A549 (cell line): Measurements from ENCODE around the gene KDM8. TPM values are rescaled to one million over a fixed set of nuclear protein-coding genes. Genes with fewer than 3 reads are reported as not detected.

Experiments
- ATAC-seq, 2 experiments: fragments of 200-7000 bp in 1 of 2; fragments of >200 bp in 1 of 2; cut with Nextera tagmentation in 1 of 2; cut with Tn5 transposase in 1 of 2; 3 replicates each; pipeline versions ENCODE4 v1.8.0 to v1.9.1; 2018 to 2020; ENCODE audit warnings: mild to moderate bottlenecking in 1 of 2, moderate library complexity in 1 of 2
- CTCF ChIA-PET: fragments of 300-600 bp; sonication (Branson Sonifier 250); formaldehyde crosslinking; extraction: SDS; loops from one replicate; lab custom pipeline; 2021; ENCODE audit warnings: antibody characterized with exemption, inconsistent platforms; lab: Yijun Ruan, JAX
- POLR2A ChIA-PET: fragments of 350-600 bp; formaldehyde crosslinking; extraction: SDS; loops from one replicate; lab custom pipeline; 2021; ENCODE audit warnings: antibody characterized with exemption, inconsistent platforms; lab: Yijun Ruan, JAX
- DNase-seq, 2 experiments: peaks; one replicate each; pipeline versions ENCODE4 v3.0.0 to v3.0.0-alpha.2; 2011 to 2016; ENCODE audit warnings: low read depth in 1 of 2, low spot score in 1 of 2
- FAIRE-seq: peaks from 2 replicates; lab custom pipeline; 2011; peaks lifted over from hg19 to GRCh38; lab: Jason Lieb, UNC
- H3K27ac ChIP-seq, 2 experiments: fragments of >200 bp; sonication (Bioruptor Twin); formaldehyde crosslinking; 3 replicates each; pipeline ENCODE4 v1.5.1; 2016 to 2017
- H3K4me1 ChIP-seq: fragments of >200 bp; sonication (Bioruptor Twin); formaldehyde crosslinking; 3 replicates; pipeline ENCODE4 v1.6.1; 2016
- H3K4me2 ChIP-seq: fragments of >200 bp; sonication (Bioruptor Twin); formaldehyde crosslinking; 3 replicates; pipeline ENCODE4 v1.6.1; 2016
- H3K4me3 ChIP-seq: fragments of >200 bp; sonication (Bioruptor Twin); formaldehyde crosslinking; 3 replicates; pipeline ENCODE4 v1.5.1; 2016
- H3K9me3 ChIP-seq: fragments of >200 bp; sonication (Bioruptor Twin); formaldehyde crosslinking; 3 replicates; pipeline ENCODE4 v1.6.1; 2016
- ATOH8 ChIP-seq: fragments of 250-450 bp; sonication (Bioruptor Pico); IDR thresholded peaks from 2 replicates; pipeline ENCODE4 v1.5.0; 2020; ENCODE audit warnings: low read depth, mild to moderate bottlenecking, moderate library complexity
- CBX2 ChIP-seq: fragments of 200-600 bp; sonication (generic); IDR thresholded peaks from 2 replicates; pipeline ENCODE4 v1.6.1; 2016; ENCODE audit warnings: low read depth, mild to moderate bottlenecking, borderline replicate concordance
- CBX8 ChIP-seq: fragments of 200-600 bp; sonication (generic); IDR thresholded peaks from 2 replicates; pipeline ENCODE4 v1.6.1; 2016
- CEBPB ChIP-seq, 2 experiments: fragments of >200 bp in 1 of 2; sonication (Bioruptor Twin) in 1 of 2; formaldehyde crosslinking in 1 of 2; IDR thresholded peaks; 2 replicates each; pipeline ENCODE4 v1.6.1; 2012 to 2016
- CHD2 ChIP-seq: fragments of 150-350 bp; IDR thresholded peaks from 2 replicates; pipeline ENCODE4 v1.6.1; 2014; ENCODE audit warnings: low read length; ENCODE audit not compliant: partially characterized antibody
- CHD4 ChIP-seq: fragments of 200-600 bp; sonication (generic); IDR thresholded peaks from 2 replicates; pipeline ENCODE4 v1.6.1; 2016; ENCODE audit warnings: antibody characterized with exemption, mild to moderate bottlenecking, borderline replicate concordance
- CTCF ChIP-seq: fragments of >200 bp; sonication (Bioruptor Twin); formaldehyde crosslinking; IDR thresholded peaks from 3 replicates; pipeline ENCODE4 v1.5.1; 2016
- EHF ChIP-seq: fragments of 250-450 bp; sonication (Bioruptor Pico); IDR thresholded peaks from 2 replicates; pipeline ENCODE4 v1.5.0; 2020; ENCODE audit warnings: mild to moderate bottlenecking
- EP300 ChIP-seq, 2 experiments: fragments of >200 bp; sonication (Bioruptor Twin); formaldehyde crosslinking; IDR thresholded peaks; 2 replicates in 1 of 2; 3 replicates in 1 of 2; pipeline ENCODE4 v1.6.1; 2016 to 2017
- HDAC2 ChIP-seq: fragments of 200-600 bp; sonication (generic); IDR thresholded peaks from 2 replicates; pipeline ENCODE4 v1.6.1; 2016
- HOXB13 ChIP-seq: fragments of 250-450 bp; sonication (Bioruptor Pico); IDR thresholded peaks from 2 replicates; pipeline ENCODE4 v1.5.0; 2020; ENCODE audit warnings: low read depth, mild to moderate bottlenecking, moderate library complexity
- JUN ChIP-seq, 2 experiments: fragments of >200 bp; sonication (Bioruptor Twin); formaldehyde crosslinking; IDR thresholded peaks; 2 replicates in 1 of 2; 3 replicates in 1 of 2; pipeline ENCODE4 v1.6.1; 2016 to 2017
- KDM5A ChIP-seq: fragments of 200-600 bp; sonication (generic); IDR thresholded peaks from 2 replicates; pipeline ENCODE4 v1.6.1; 2016; ENCODE audit warnings: antibody characterized with exemption, mild to moderate bottlenecking
- MAZ ChIP-seq: fragments of 150-350 bp; IDR thresholded peaks from 2 replicates; pipeline ENCODE4 v1.6.1; 2014; ENCODE audit warnings: antibody characterized with exemption, low read depth, low read length, borderline replicate concordance
- MYC ChIP-seq: IDR thresholded peaks from 2 replicates; pipeline ENCODE4 v1.6.1; 2012; ENCODE audit warnings: mild to moderate bottlenecking, inconsistent platforms, low read length, improper control_type of control experiment, borderline replicate concordance
- NFE2L2 ChIP-seq: fragments of 150-350 bp; conservative IDR thresholded peaks from 2 replicates; pipeline ENCODE4 v1.6.1; 2014; ENCODE audit warnings: low read length
- NPAS2 ChIP-seq: fragments of 250-450 bp; sonication (Bioruptor Pico); IDR thresholded peaks from 2 replicates; pipeline ENCODE4 v1.8.0; 2022; ENCODE audit warnings: mild to moderate bottlenecking, moderate library complexity, borderline replicate concordance
- PBX3 ChIP-seq: IDR thresholded peaks from 2 replicates; pipeline ENCODE4 v1.6.1; 2012
- POLR2AphosphoS2 ChIP-seq: conservative IDR thresholded peaks from 2 replicates; pipeline ENCODE4 v1.6.1; 2012; ENCODE audit warnings: low read length, improper control_type of control experiment, inconsistent platforms
- RAD21 ChIP-seq, 2 experiments: fragments of >200 bp in 1 of 2; sonication (Bioruptor Twin) in 1 of 2; formaldehyde crosslinking in 1 of 2; IDR thresholded peaks in 1 of 2; conservative IDR thresholded peaks in 1 of 2; 2 replicates in 1 of 2; 3 replicates in 1 of 2; pipeline ENCODE4 v1.6.1; 2012 to 2018; ENCODE audit warnings: inconsistent platforms in 1 of 2
- RARB ChIP-seq: fragments of 250-450 bp; sonication (Bioruptor Pico); IDR thresholded peaks from 2 replicates; pipeline ENCODE4 v1.8.0; 2021; ENCODE audit warnings: mild to moderate bottlenecking, moderate library complexity
- RCOR1 ChIP-seq: fragments of 150-350 bp; IDR thresholded peaks from 2 replicates; pipeline ENCODE4 v1.6.1; 2014; ENCODE audit warnings: antibody characterized with exemption, low read length, low read depth
- RNF2 ChIP-seq: fragments of 200-600 bp; sonication (generic); IDR thresholded peaks from 2 replicates; pipeline ENCODE4 v1.6.1; 2016; ENCODE audit warnings: low read depth, mild to moderate bottlenecking, antibody characterized with exemption, moderate library complexity, borderline replicate concordance
- SREBF2 ChIP-seq: fragments of 450-650 bp; IDR thresholded peaks from 2 replicates; pipeline ENCODE4 v1.6.1; 2014; ENCODE audit warnings: mild to moderate bottlenecking, moderate library complexity
- TP53 ChIP-seq: fragments of 250-450 bp; sonication (Bioruptor Pico); IDR thresholded peaks from 2 replicates; pipeline ENCODE4 v1.5.0; 2021; ENCODE audit warnings: mild to moderate bottlenecking, moderate library complexity
- ZSCAN20 ChIP-seq: fragments of 250-450 bp; sonication (Bioruptor Pico); IDR thresholded peaks from 2 replicates; pipeline ENCODE4 v1.8.0; 2022; ENCODE audit warnings: mild to moderate bottlenecking, moderate library complexity
- whole genome bisulfite sequencing: methylation state at CpG from one replicate; pipeline ENCODE4 v1.1.6; 2017; ENCODE audit errors: missing lambda C conversion rate; 5-methylcytosine and 5-hydroxymethylcytosine counted together
- polyA plus RNA-seq, 4 experiments: library from polyadenylated mRNA; depleted of rRNA in 3 of 4; stranded (reverse); fragments of >200 nt; fragmentation: RNase III in 1 of 4; extraction: RNeasy Plus Mini Kit Qiagen cat#74134 plus additional on column Dnase treatment in 1 of 4; gene quantifications; 2 replicates in 3 of 4; 3 replicates in 1 of 4; pipeline ENCODE4 v1.2.3, GENCODE V29; 2011 to 2017
- TF ChIP-seq, protein P1 (sequence below): fragments of 250-450 bp; sonication (Bioruptor Pico); IDR thresholded peaks from 2 replicates; pipeline ENCODE4 v1.5.0; 2021; ENCODE audit warnings: mild to moderate bottlenecking, moderate library complexity, borderline replicate concordance
- TF ChIP-seq, protein P2 (sequence below): fragments of >200 bp; sonication (Bioruptor Twin); formaldehyde crosslinking; IDR thresholded peaks from 3 replicates; pipeline ENCODE4 v1.6.1; 2016
- TF ChIP-seq, protein P3 (sequence below): fragments of 450-650 bp; IDR thresholded peaks from 2 replicates; pipeline ENCODE4 v1.6.1; 2014; ENCODE audit warnings: antibody characterized with exemption
- TF ChIP-seq, protein P4 (sequence below): fragments of 150-350 bp; IDR thresholded peaks from 2 replicates; pipeline ENCODE4 v1.6.1; 2014; ENCODE audit warnings: low read depth, mild to moderate bottlenecking, low read length

Gene KDM8
- polyA plus RNA-seq, 2 of the 4 experiments (the other 2 are of a cell fraction) = 1.6 to 2.3 TPM

GRCh38 chr16:27268376-27269299 lies 65.3 kb downstream of the KDM8 start, which contains the start of gene NSMCE1:
Gene NSMCE1 (minus strand): TSS chr16:27268772. CDS start chr16:27257570, 11,202 bp downstream.
- ChIA-PET POLR2A (interaction anchor here (0.6 to 1.5 kb wide), 4 partner anchors 25 to 1335 kb away, joined by 3 to 6 read pairs (median 4); no protein-coding TSS in a partner anchor), CTCF (interaction anchor here (3.4 kb wide), 1 partner anchor 34 kb away, joined by 24 read pairs; no protein-coding TSS in a partner anchor)
- WGBS = 3% methylated on average over 48 of the region's 58 CpGs
- FAIRE-seq (no peak), ATAC-seq (peak; percentile 100), DNase-seq (peak; percentile 96 to 97)
- Histone ChIP-seq H3K4me2 (peak within 1 kb of the TSS; percentile 90), H3K4me3 (peak within 1 kb of the TSS; percentile 70), H3K4me1 (peaks cover 35% of the 10 kb centered on the region), H3K9me3 (no peaks in the 10 kb centered on the region), H3K27ac (peak within 1 kb of the TSS; percentile 84 to 97)
- TF ChIP-seq, protein P1, sequence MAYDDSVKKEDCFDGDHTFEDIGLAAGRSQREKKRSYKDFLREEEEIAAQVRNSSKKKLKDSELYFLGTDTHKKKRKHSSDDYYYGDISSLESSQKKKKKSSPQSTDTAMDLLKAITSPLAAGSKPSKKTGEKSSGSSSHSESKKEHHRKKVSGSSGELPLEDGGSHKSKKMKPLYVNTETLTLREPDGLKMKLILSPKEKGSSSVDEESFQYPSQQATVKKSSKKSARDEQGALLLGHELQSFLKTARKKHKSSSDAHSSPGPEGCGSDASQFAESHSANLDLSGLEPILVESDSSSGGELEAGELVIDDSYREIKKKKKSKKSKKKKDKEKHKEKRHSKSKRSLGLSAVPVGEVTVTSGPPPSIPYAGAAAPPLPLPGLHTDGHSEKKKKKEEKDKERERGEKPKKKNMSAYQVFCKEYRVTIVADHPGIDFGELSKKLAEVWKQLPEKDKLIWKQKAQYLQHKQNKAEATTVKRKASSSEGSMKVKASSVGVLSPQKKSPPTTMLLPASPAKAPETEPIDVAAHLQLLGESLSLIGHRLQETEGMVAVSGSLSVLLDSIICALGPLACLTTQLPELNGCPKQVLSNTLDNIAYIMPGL (CRISPR knock-in tag) = no peak
- TF ChIP-seq RNF2 (no peak), EHF (0 out of 2 replicates have a peak, but pooled peaks have one; percentile 10), CEBPB (IDR thresholded peaks at IDR 0.05) (peak in 1 of 2 experiments; percentile 56; a peak in 1 of 4 replicates), RAD21 (conservative IDR thresholded peaks at IDR 0.05 in 1 of 2, IDR thresholded peaks at IDR 0.05 in 1 of 2) (no peak), CHD2 (no peak), RARB (no peak), HOXB13 (CRISPR knock-in tag) (0 out of 2 replicates have a peak, but pooled peaks have one; percentile 3), RCOR1 (no peak), PBX3 (peak; percentile 86), CTCF (no peak), MAZ (no peak), ATOH8 (no peak), EP300 (IDR thresholded peaks at IDR 0.05) (no peak), TP53 (CRISPR knock-in tag) (no peak), HDAC2 (0 out of 2 replicates have a peak, but pooled peaks have one; percentile 14), NPAS2 (CRISPR knock-in tag) (no peak), JUN (IDR thresholded peaks at IDR 0.05) (peak; percentile 55 to 84; a peak in 2 of 5 replicates), CBX8 (no peak), POLR2AphosphoS2 (no peak), KDM5A (no peak), CHD4 (peak; percentile 91), CBX2 (no peak), ZSCAN20 (CRISPR knock-in tag) (no peak), MYC (no peak), SREBF2 (no peak), NFE2L2 (no peak)
- TF ChIP-seq, protein P2, sequence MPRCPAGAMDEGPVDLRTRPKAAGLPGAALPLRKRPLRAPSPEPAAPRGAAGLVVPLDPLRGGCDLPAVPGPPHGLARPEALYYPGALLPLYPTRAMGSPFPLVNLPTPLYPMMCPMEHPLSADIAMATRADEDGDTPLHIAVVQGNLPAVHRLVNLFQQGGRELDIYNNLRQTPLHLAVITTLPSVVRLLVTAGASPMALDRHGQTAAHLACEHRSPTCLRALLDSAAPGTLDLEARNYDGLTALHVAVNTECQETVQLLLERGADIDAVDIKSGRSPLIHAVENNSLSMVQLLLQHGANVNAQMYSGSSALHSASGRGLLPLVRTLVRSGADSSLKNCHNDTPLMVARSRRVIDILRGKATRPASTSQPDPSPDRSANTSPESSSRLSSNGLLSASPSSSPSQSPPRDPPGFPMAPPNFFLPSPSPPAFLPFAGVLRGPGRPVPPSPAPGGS = peak; percentile 87; the same call in 2 of the 3 replicates
- TF ChIP-seq, protein P3, sequence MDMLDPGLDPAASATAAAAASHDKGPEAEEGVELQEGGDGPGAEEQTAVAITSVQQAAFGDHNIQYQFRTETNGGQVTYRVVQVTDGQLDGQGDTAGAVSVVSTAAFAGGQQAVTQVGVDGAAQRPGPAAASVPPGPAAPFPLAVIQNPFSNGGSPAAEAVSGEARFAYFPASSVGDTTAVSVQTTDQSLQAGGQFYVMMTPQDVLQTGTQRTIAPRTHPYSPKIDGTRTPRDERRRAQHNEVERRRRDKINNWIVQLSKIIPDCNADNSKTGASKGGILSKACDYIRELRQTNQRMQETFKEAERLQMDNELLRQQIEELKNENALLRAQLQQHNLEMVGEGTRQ = no peak
- TF ChIP-seq, protein P4, sequence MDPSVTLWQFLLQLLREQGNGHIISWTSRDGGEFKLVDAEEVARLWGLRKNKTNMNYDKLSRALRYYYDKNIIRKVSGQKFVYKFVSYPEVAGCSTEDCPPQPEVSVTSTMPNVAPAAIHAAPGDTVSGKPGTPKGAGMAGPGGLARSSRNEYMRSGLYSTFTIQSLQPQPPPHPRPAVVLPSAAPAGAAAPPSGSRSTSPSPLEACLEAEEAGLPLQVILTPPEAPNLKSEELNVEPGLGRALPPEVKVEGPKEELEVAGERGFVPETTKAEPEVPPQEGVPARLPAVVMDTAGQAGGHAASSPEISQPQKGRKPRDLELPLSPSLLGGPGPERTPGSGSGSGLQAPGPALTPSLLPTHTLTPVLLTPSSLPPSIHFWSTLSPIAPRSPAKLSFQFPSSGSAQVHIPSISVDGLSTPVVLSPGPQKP = no peak
